ENCODE results near the gene CHADL. TPM values are rescaled to one million over a fixed set of nuclear protein-coding genes. Genes with fewer than 3 reads are reported as not detected.
"Not testable (repeated sequence)": the region's sequence is repeated elsewhere in the genome, so short reads cannot be mapped to it uniquely, and the experiment has no call there.

The CHADL gene
- total RNA-seq, 1 donor from 2014 or later = 3.2 TPM

DNA sequence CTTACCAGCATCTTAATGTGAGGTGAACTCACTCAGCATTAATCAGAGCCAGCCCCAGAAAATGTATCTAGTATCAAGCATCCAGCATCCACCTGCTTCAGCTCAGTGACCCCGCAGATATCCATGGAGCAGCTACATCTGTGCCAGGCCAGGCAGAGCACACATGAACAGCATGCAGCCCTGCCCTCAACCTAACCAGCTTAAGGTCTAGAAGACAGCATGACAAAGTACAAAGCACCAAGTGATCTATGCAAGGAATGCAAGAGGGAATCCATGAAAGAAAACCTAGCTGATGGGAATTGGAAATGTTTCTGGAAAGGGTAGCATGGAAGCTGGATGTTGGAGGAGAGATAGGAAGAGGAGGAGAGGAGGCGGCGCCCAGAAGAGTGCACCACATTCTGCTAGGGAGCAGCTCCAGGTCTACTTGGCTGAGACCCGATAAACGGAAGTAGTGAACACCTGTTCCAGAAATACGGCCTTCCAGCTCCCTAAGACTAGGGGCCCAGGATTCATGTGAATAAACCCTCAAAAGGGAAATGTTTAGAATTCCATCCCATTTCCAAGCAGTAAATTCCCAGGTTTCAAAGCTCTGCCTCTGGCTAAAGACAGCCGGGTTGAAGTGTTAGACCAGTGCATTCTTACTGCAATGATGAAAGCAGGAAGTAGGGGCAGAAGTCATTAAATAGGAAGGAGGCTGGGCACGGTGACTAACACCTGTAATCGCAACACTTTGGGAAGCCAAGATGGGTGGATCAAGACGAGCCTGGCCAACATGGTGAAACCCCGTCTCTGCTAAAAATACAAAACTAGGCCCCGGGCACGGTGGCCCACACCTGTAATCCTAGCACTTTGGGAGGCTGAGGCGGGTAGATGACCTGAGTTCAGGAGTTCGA, 59.1 kb downstream of the CHADL start:
- Mint-ChIP-seq H3K27me3 (ENCODE audit: low read depth) (no peaks in the 10 kb centered on the region), H3K36me3 (peaks cover 20% of the 10 kb centered on the region), H3K27ac (peak overlapping the region; percentile 15), H3K9me3 (no peaks in the 10 kb centered on the region), H3K4me1 (peaks cover 3% of the 10 kb centered on the region), H3K4me3 (no peak overlapping the region)
- TF ChIP-seq, protein P1, sequence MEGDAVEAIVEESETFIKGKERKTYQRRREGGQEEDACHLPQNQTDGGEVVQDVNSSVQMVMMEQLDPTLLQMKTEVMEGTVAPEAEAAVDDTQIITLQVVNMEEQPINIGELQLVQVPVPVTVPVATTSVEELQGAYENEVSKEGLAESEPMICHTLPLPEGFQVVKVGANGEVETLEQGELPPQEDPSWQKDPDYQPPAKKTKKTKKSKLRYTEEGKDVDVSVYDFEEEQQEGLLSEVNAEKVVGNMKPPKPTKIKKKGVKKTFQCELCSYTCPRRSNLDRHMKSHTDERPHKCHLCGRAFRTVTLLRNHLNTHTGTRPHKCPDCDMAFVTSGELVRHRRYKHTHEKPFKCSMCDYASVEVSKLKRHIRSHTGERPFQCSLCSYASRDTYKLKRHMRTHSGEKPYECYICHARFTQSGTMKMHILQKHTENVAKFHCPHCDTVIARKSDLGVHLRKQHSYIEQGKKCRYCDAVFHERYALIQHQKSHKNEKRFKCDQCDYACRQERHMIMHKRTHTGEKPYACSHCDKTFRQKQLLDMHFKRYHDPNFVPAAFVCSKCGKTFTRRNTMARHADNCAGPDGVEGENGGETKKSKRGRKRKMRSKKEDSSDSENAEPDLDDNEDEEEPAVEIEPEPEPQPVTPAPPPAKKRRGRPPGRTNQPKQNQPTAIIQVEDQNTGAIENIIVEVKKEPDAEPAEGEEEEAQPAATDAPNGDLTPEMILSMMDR (IDR thresholded peaks at IDR 0.05; ENCODE audit: unreplicated experiment) = no peak
- no peak for DNase-seq (ENCODE audit: low spot score in 2 of 2, unreplicated experiment in 2 of 2)

DNA sequence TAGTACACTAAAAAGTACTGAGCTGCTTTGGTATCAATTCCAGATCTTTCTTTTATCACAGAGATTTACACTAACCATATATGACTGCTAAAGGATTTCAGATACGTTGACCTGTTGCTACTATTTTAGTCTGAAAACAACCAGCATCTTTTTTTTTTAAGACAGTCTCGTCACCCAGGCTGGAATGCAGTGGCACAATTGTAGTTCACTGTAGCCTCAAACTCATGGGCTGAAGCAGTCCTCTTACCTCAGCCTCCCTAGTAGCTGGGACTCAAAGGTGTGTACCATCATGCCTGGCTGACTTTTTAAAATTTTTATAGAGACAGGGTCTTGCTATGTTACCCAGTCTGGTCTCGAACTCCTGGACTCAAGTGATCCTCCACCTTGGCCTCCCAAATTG, 59.8 kb downstream of the CHADL start:
- Mint-ChIP-seq H3K36me3 (peaks cover 25% of the 10 kb centered on the region), H3K9me3 (no peaks in the 10 kb centered on the region), H3K27ac (peak overlapping the region; percentile 15), H3K4me3 (no peak overlapping the region), H3K4me1 (peaks cover 3% of the 10 kb centered on the region), H3K27me3 (ENCODE audit: low read depth) (no peaks in the 10 kb centered on the region)
- no peak for DNase-seq (ENCODE audit: low spot score in 2 of 2, unreplicated experiment in 2 of 2)
- TF ChIP-seq, protein P1 (IDR thresholded peaks at IDR 0.05; ENCODE audit: unreplicated experiment) = no peak

- Mint-ChIP-seq H3K27ac (peak overlapping the region; percentile 28), H3K36me3 (peaks cover 25% of the 10 kb centered on the region)
- H3K4me1 Mint-ChIP-seq; H3K27me3 Mint-ChIP-seq (ENCODE audit: low read depth); H3K9me3 Mint-ChIP-seq; DNase-seq (ENCODE audit: low spot score in 2 of 2, unreplicated experiment in 2 of 2); H3K4me3 Mint-ChIP-seq: not testable (repeated sequence)
Measured at GRCh38 chr22:41180362-41180761, 60.4 kb downstream of the CHADL start.

Small RNAs within 50 kb of the gene (microRNA-seq; reads per million reads assigned to microRNA genes)
- gene MIR6889 = not detected

Other genes starting within 250 kb of the CHADL start
- gene EP300, start 148.3 kb downstream of the CHADL start, total RNA-seq = 113 to 124 TPM (median 123 TPM) in 3 replicates
- gene L3MBTL2, start 35.6 kb downstream of the CHADL start, total RNA-seq = 25.2 to 27.2 TPM (median 26.4 TPM) in 3 replicates
- gene RANGAP1, start 45.3 kb upstream of the CHADL start, total RNA-seq = 47.6 to 51.3 TPM (median 49.3 TPM) in 3 replicates
- 85.5 to 86.8 TPM (median 85.6 TPM) in 3 replicates for gene ZC3H7B, start 60.6 kb upstream of the CHADL start, total RNA-seq
- 10.4 to 10.5 TPM (median 10.4 TPM) in 3 replicates for gene TEF, start 141.0 kb upstream of the CHADL start, total RNA-seq
- 40.2 to 44.0 TPM (median 42.1 TPM) in 3 replicates for gene TOB2, start 205.9 kb upstream of the CHADL start, total RNA-seq
- 38.0 to 47.8 TPM (median 44.2 TPM) in 3 replicates for gene PHF5A, start 227.8 kb upstream of the CHADL start, total RNA-seq
- gene ACO2, start 228.2 kb upstream of the CHADL start, total RNA-seq = 66.9 to 69.9 TPM (median 69.4 TPM) in 3 replicates

Data from mesothelial cell of epicardium (in vitro differentiated cells).